AG04450 (cell line): Measurements from ENCODE around the gene ANKRD40. TPM values are rescaled to one million over a fixed set of nuclear protein-coding genes. Genes with fewer than 3 reads are reported as not detected.

Experiments
- CTCF ChIA-PET: fragments of 300-600, 350-600 bp; formaldehyde crosslinking; extraction: SDS; loops from one replicate; lab custom pipeline; 2022; ENCODE audit warnings: antibody characterized with exemption, inconsistent platforms; lab: Charles Lee
- POLR2A ChIA-PET: fragments of 350-600 bp; formaldehyde crosslinking; extraction: SDS; loops from one replicate; lab custom pipeline; 2021; ENCODE audit warnings: antibody characterized with exemption, inconsistent platforms; lab: Yijun Ruan, JAX
- DNase-seq: peaks from one replicate; pipeline ENCODE4 v3.0.0-alpha.2; 2011; ENCODE audit warnings: low read depth, low spot score
- H3K27ac ChIP-seq: one replicate; pipeline ENCODE4 v1.5.1; 2012; ENCODE audit warnings: low read depth, low read length, control low read depth
- H3K27me3 ChIP-seq: one replicate; pipeline ENCODE4 v1.6.0; 2012; ENCODE audit warnings: low read length; ENCODE audit not compliant: control insufficient read depth, insufficient read depth
- H3K4me3 ChIP-seq: 2 replicates; pipeline ENCODE4 v1.5.1; 2011; ENCODE audit warnings: mild to moderate bottlenecking, low read depth, low read length, control low read depth
- H3K9me3 ChIP-seq: 2 replicates; pipeline ENCODE4 v1.5.1; 2012; ENCODE audit warnings: low read length; ENCODE audit not compliant: control insufficient read depth, insufficient read depth
- polyA plus RNA-seq: library from polyadenylated mRNA; depleted of rRNA; stranded (reverse); fragments of >200 nt; gene quantifications from 2 replicates; pipeline ENCODE4 v1.2.3, GENCODE V29; 2011
- TF ChIP-seq, protein P1 (sequence below): IDR thresholded peaks from 2 replicates; pipeline ENCODE4 v1.5.1; 2011; ENCODE audit warnings: low read depth, low read length, control low read depth, inconsistent platforms

Gene ANKRD40
- polyA plus RNA-seq, 1 experiment: 39.8 TPM

- TF ChIP-seq, protein P1, sequence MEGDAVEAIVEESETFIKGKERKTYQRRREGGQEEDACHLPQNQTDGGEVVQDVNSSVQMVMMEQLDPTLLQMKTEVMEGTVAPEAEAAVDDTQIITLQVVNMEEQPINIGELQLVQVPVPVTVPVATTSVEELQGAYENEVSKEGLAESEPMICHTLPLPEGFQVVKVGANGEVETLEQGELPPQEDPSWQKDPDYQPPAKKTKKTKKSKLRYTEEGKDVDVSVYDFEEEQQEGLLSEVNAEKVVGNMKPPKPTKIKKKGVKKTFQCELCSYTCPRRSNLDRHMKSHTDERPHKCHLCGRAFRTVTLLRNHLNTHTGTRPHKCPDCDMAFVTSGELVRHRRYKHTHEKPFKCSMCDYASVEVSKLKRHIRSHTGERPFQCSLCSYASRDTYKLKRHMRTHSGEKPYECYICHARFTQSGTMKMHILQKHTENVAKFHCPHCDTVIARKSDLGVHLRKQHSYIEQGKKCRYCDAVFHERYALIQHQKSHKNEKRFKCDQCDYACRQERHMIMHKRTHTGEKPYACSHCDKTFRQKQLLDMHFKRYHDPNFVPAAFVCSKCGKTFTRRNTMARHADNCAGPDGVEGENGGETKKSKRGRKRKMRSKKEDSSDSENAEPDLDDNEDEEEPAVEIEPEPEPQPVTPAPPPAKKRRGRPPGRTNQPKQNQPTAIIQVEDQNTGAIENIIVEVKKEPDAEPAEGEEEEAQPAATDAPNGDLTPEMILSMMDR: no peak
- DNase-seq: no peak
- ChIA-PET POLR2A (no interaction called here), CTCF (interaction anchor here (0.7 to 2.3 kb wide), 4 partner anchors 13 to 118 kb away, joined by 3 to 11 read pairs (median 6); no protein-coding TSS in a partner anchor)
- H3K27ac ChIP-seq: no peak overlapping the region
- H3K27me3 ChIP-seq: no peaks in the 10 kb centered on the region
- H3K4me3 ChIP-seq: no peak overlapping the region
- no peaks in the 10 kb centered on the region for H3K9me3 ChIP-seq
These were observed 38.7 kb downstream of the ANKRD40 start for GRCh38 chr17:50668838-50669581.

GRCh38 chr17:50668025-50668837, 39.5 kb downstream of the ANKRD40 start:
- Histone ChIP-seq H3K27me3 (no peaks in the 10 kb centered on the region), H3K27ac (no peak overlapping the region), H3K9me3 (no peaks in the 10 kb centered on the region), H3K4me3 (no peak overlapping the region)
- ChIA-PET POLR2A (no interaction called here), CTCF (no interaction called here)
- TF ChIP-seq, protein P1: no peak
- no peak for DNase-seq

DNA sequence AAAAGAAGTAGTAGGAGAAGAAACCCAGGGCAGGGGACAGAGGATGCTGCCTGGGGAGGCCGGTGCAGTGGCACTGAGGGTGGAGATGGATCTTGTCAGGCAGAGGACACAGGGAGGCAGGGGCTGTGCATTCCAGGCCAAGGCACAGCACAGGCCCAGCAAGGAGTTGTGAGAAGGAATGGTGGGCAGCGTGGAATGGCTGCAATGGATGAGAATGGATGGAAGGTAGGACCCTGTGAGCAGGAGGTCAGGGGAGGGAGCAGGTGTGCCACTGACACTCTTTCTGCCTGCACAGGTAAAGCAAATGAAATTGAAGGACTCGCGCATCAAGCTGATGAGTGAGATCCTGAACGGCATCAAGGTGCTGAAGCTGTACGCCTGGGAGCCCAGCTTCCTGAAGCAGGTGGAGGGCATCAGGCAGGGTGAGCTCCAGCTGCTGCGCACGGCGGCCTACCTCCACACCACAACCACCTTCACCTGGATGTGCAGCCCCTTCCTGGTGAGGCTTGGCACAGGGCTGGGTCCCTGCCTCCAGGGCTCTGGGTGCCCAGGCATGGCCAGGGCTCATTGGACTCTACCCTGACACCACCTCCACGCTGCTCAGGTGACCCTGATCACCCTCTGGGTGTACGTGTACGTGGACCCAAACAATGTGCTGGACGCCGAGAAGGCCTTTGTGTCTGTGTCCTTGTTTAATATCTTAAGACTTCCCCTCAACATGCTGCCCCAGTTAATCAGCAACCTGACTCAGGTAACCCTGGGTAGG, 40.3 kb downstream of the ANKRD40 start:
- ChIA-PET POLR2A (no interaction called here), CTCF (no interaction called here)
- Histone ChIP-seq H3K9me3 (no peaks in the 10 kb centered on the region), H3K27me3 (no peaks in the 10 kb centered on the region), H3K4me3 (no peak overlapping the region), H3K27ac (no peak overlapping the region)
- no peak for DNase-seq
- TF ChIP-seq, protein P1: no peak

DNA sequence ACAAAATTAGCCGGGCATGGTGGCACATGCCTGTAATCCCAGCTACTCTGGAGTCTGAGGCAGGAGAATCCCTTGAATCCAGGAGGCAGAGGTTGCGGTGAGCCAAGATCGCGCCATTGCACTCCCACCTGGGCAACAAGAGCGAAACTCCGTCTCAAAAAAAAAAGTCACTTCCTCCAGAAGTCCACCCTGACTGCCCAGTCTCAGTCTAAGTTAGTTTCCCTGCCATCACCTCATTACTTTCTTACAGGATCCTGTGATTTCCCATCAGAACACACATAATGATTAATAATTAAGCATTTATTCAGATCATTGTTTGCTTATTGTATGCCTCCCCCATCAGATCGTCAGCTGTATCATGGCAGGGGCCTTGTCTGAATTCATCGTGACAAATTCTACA, 41.4 kb downstream of the ANKRD40 start:
- CTCF ChIA-PET: no interaction called here
- POLR2A ChIA-PET: no interaction called here

More for the DNA sequence above, 41.4 kb downstream of the ANKRD40 start:
- no peak for DNase-seq
- no peak overlapping the region for H3K27ac ChIP-seq
- no peak overlapping the region for H3K4me3 ChIP-seq
- H3K9me3 ChIP-seq: no peaks in the 10 kb centered on the region
- TF ChIP-seq, protein P1: no peak
- H3K27me3 ChIP-seq: no peaks in the 10 kb centered on the region
